Measurements from ENCODE around the gene ART4. TPM values are rescaled to one million over a fixed set of nuclear protein-coding genes. Genes with fewer than 3 reads are reported as not detected.

Gene ART4
- total RNA-seq, 1 experiment from 2014 or later: not detected

DNA sequence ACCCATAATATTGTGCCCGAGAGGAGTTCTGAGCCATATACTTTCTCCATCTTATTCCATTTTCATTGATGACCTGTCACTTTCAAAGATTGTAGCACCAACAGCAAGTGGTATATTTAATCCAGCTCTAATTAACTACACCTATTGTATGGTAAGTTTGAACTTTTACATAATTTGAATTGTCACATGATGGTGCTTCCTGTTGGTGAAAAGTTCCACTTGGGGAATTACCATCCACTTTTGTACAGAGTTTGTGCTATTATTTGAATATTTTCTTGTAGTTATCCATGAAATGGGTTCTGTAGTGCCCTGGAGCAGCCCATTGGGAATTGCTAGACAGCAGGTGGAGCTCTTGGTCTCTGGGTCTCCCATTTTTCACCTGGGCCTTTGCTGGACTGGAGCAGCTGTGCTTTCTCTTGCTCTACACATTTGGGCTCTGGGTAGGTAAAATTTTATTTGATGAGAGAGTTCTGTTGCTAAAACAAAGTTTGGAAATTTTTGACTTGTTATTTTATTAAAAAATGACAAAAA lies 32.3 kb downstream of the ART4 start:
- no peak overlapping the region for H3K4me2 ChIP-seq (ENCODE audit: low read length)
- ChIA-PET RAD21 (ENCODE audit: low non-redundant PET in 1 of 2, low total read pairs in 2 of 2, uncharacterized antibody in 2 of 2, unreplicated experiment in 2 of 2) (interaction anchor here (0.8 to 1.4 kb wide), 1 partner anchor 185 kb away, joined by 3 to 6 read pairs; no protein-coding TSS in a partner anchor), CTCF (interaction anchor here (1.2 to 1.5 kb wide), 6 partner anchors 8 to 411 kb away, joined by 3 to 16 read pairs (median 4); partner anchors contain the start of genes C12orf60, RERG and WBP11), POLR2A (interaction anchor here (1.7 to 2.0 kb wide), 2 partner anchors 8 to 40 kb away, joined by 5 to 7 read pairs; partner anchors contain the start of genes C12orf60 and WBP11)
- BruUV-seq (replicated peaks): no TSS peak
- H3K27me3 ChIP-seq (ENCODE audit: insufficient read depth, low read length): no peaks in the 10 kb centered on the region
- no peak overlapping the region for H3K27ac ChIP-seq (ENCODE audit: low read depth, low read length)
- TF ChIP-seq YY1 (IDR thresholded peaks at IDR 0.05; ENCODE audit: extremely low read depth, insufficient replicate concordance, low read depth, low read length) (peak; percentile 26), RAD21 (IDR thresholded peaks at IDR 0.05; ENCODE audit: low read depth) (peak; percentile 65), EZH2phosphoT487 (IDR thresholded peaks at IDR 0.05; ENCODE audit: borderline replicate concordance) (no peak), EZH2 (IDR thresholded peaks at IDR 0.05) (no peak)
- TF ChIP-seq, protein P1, sequence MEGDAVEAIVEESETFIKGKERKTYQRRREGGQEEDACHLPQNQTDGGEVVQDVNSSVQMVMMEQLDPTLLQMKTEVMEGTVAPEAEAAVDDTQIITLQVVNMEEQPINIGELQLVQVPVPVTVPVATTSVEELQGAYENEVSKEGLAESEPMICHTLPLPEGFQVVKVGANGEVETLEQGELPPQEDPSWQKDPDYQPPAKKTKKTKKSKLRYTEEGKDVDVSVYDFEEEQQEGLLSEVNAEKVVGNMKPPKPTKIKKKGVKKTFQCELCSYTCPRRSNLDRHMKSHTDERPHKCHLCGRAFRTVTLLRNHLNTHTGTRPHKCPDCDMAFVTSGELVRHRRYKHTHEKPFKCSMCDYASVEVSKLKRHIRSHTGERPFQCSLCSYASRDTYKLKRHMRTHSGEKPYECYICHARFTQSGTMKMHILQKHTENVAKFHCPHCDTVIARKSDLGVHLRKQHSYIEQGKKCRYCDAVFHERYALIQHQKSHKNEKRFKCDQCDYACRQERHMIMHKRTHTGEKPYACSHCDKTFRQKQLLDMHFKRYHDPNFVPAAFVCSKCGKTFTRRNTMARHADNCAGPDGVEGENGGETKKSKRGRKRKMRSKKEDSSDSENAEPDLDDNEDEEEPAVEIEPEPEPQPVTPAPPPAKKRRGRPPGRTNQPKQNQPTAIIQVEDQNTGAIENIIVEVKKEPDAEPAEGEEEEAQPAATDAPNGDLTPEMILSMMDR (IDR thresholded peaks at IDR 0.05 in 2 of 3, conservative IDR thresholded peaks at IDR 0.05 in 1 of 3; ENCODE audit: borderline replicate concordance in 1 of 3, insufficient read depth in 1 of 3, low read depth in 2 of 3, low read length in 2 of 3): peak; percentile 42 to 59 (median 54); a peak in 5 of 6 replicates
- no peaks in the 10 kb centered on the region for H3K36me3 ChIP-seq (ENCODE audit: control insufficient read depth in 1 of 2, insufficient read depth in 2 of 2, low read length in 2 of 2)
- no peaks in the 10 kb centered on the region for H3K4me1 ChIP-seq (ENCODE audit: control insufficient read depth in 1 of 2, insufficient read depth in 2 of 2, low read length in 2 of 2)
- ATAC-seq (peak; percentile 86), DNase-seq (ENCODE audit: low read depth, low spot score) (no peak)
- no peaks in the 10 kb centered on the region for H3K79me2 ChIP-seq (ENCODE audit: insufficient read depth, low read length)
- H2AFZ ChIP-seq (ENCODE audit: low read depth, low read length, poor library complexity, severe bottlenecking): no peak overlapping the region
- no peak overlapping the region for H3K9ac ChIP-seq (ENCODE audit: low read length)
- H3K9me3 ChIP-seq (ENCODE audit: control insufficient read depth in 1 of 2, insufficient read depth in 1 of 2, low read depth in 1 of 2, low read length in 2 of 2): no peaks in the 10 kb centered on the region
- no peaks in the 10 kb centered on the region for H4K20me1 ChIP-seq (ENCODE audit: insufficient read depth)
- no peaks in the 10 kb centered on the region for H3K9me2 ChIP-seq (ENCODE audit: insufficient read depth)
- intact Hi-C loops (cut with micrococcal nuclease): loop anchor here (1.0 kb wide), 1 partner anchor 185 kb away; no protein-coding TSS in a partner anchor
- H3K4me3 ChIP-seq (replicated peaks in 1 of 2; ENCODE audit: low read depth in 1 of 2, low read length in 2 of 2): no peak overlapping the region
